K562 (cell line): ENCODE data around the gene DYNLT4. TPM values are rescaled to one million over a fixed set of nuclear protein-coding genes. Genes with fewer than 3 reads are reported as not detected.

Experiments used
- C11orf30 ChIP-seq: fragments of 450-650 bp; IDR thresholded peaks from 2 replicates; pipeline ENCODE4 v1.6.1; 2016; ENCODE audit warnings: low read depth, mild to moderate bottlenecking
- CAMTA2 ChIP-seq: fragments of 250-450 bp; sonication (Bioruptor Pico); conservative IDR thresholded peaks from 2 replicates; pipeline ENCODE4 v1.5.1; 2022
- CUX1 ChIP-seq: fragments of 200-800 bp; sonication (Bioruptor generic); IDR thresholded peaks from 2 replicates; pipeline ENCODE4 v1.6.1; 2016; ENCODE audit warnings: missing genetic modification characterization, missing compliant biosample characterization
- ERF ChIP-seq: fragments of 450-650 bp; formaldehyde crosslinking; IDR thresholded peaks from 2 replicates; pipeline ENCODE4 v1.4.0; 2020; ENCODE audit warnings: mild to moderate bottlenecking, mixed read lengths
- FOXP1 ChIP-seq: sonication (generic); formaldehyde crosslinking; IDR thresholded peaks from 2 replicates; pipeline ENCODE4 v1.8.0; 2022; ENCODE audit warnings: mild to moderate bottlenecking, missing genetic modification reagents
- HBP1 ChIP-seq: fragments of 450-650 bp; formaldehyde crosslinking; IDR thresholded peaks from 2 replicates; pipeline ENCODE4 v1.4.0; 2022; ENCODE audit warnings: missing genetic modification characterization
- ILK ChIP-seq: fragments of 450-650 bp; IDR thresholded peaks from 2 replicates; pipeline ENCODE4 v1.6.1; 2016; ENCODE audit warnings: missing genetic modification characterization, low read depth, mild to moderate bottlenecking, missing compliant biosample characterization, moderate library complexity, borderline replicate concordance
- KDM2B ChIP-seq: fragments of 250-450 bp; sonication (Bioruptor Pico); IDR thresholded peaks from 2 replicates; pipeline ENCODE4 v1.8.0; 2021; ENCODE audit warnings: mild to moderate bottlenecking, moderate library complexity
- NBN ChIP-seq: fragments of 450-650 bp; IDR thresholded peaks from 2 replicates; pipeline ENCODE4 v1.6.1; 2016; ENCODE audit warnings: low read depth, mild to moderate bottlenecking
- PCBP2 ChIP-seq: fragments of 200-400 bp; formaldehyde crosslinking; IDR thresholded peaks from 2 replicates; pipeline ENCODE4 v1.6.1; 2018; ENCODE audit warnings: low read length, low read depth, mild to moderate bottlenecking, moderate library complexity; ENCODE audit not compliant: poor library complexity, severe bottlenecking
- PHB2 ChIP-seq: fragments of 450-650 bp; IDR thresholded peaks from 2 replicates; pipeline ENCODE4 v1.6.1; 2017; ENCODE audit warnings: low read depth
- RAD51 ChIP-seq: fragments of 450-650 bp; IDR thresholded peaks from 2 replicates; pipeline ENCODE4 v1.7.1; 2016; ENCODE audit warnings: low read depth, mild to moderate bottlenecking, borderline replicate concordance
- RBBP5 ChIP-seq: fragments of 200-600 bp; sonication (generic); IDR thresholded peaks from 2 replicates; pipeline ENCODE4 v1.6.1; 2012; ENCODE audit warnings: borderline replicate concordance, mild to moderate bottlenecking, low read length, control low read depth, inconsistent platforms; ENCODE audit not compliant: insufficient read depth, poor library complexity, severe bottlenecking
- STAT6 ChIP-seq: sonication (generic); formaldehyde crosslinking; IDR thresholded peaks from 2 replicates; pipeline ENCODE4 v1.8.1; 2023; ENCODE audit warnings: mild to moderate bottlenecking, missing genetic modification reagents
- YY1 ChIP-seq, 3 experiments: IDR thresholded peaks; 2 replicates each; pipeline ENCODE4 v1.6.1; 2011; ENCODE audit warnings: low read length in 2 of 3, mild to moderate bottlenecking in 2 of 3, moderate library complexity in 2 of 3, borderline replicate concordance in 1 of 3, control low read depth in 1 of 3, low read depth in 1 of 3; ENCODE audit not compliant: insufficient read depth in 3 of 3, insufficient replicate concordance in 2 of 3, control insufficient read depth in 1 of 3, insufficient read length in 1 of 3; ENCODE audit errors: extremely low read depth in 1 of 3
- ZBTB17 ChIP-seq: fragments of 450-650 bp; formaldehyde crosslinking; IDR thresholded peaks from 2 replicates; pipeline ENCODE4 v1.4.0; 2020; ENCODE audit warnings: mild to moderate bottlenecking
- ZNF586 ChIP-seq: fragments of 450-650 bp; formaldehyde crosslinking; conservative IDR thresholded peaks from 2 replicates; pipeline ENCODE4 v1.4.0; 2020; ENCODE audit warnings: mild to moderate bottlenecking, moderate library complexity
- polyA plus RNA-seq, 8 experiments: library from polyadenylated mRNA; depleted of rRNA in 4 of 8; stranded (reverse) in 5 of 8; unstranded in 3 of 8; fragments of >200 nt; fragmentation: Nextera tagmentation in 2 of 8; fragmentation: Illumina TruSeq in 1 of 8; extraction: Ambion mirVana in 2 of 8; extraction: Trizol in 1 of 8; gene quantifications; 2 replicates each; pipeline versions ENCODE4 v1.2.1 to v1.2.3, GENCODE V29; 2011 to 2014; ENCODE audit warnings: inconsistent platforms in 1 of 8, missing spikeins in 1 of 8
- total RNA-seq, 7 experiments: library from RNA; depleted of rRNA in 6 of 7; stranded (reverse); fragments of >200 nt in 6 of 7; fragmentation: Illumina TruSeq in 2 of 7; extraction: Trizol in 2 of 7; gene quantifications; 2 replicates each; pipeline versions ENCODE4 v1.2.1 to v1.2.3, GENCODE V29; 2011 to 2021; ENCODE audit warnings: low replicate concordance in 1 of 7

Gene DYNLT4
- total and polyA plus RNA-seq, 9 of the 15 experiments (the other 6 are each of a cell fraction or from before 2014, with no cell fraction given) = 0.29 to 0.73 TPM; not detected in 7

GRCh38 chr1:44808938-44809917 lies 2.1 kb upstream of the DYNLT4 start (continued):
- TF ChIP-seq FOXP1 (CRISPR knock-in tag) (no peak), CAMTA2 (CRISPR knock-in tag) (0 out of 2 replicates have a peak, but pooled peaks have one; percentile 52), STAT6 (no peak), RBBP5 (no peak), KDM2B (CRISPR knock-in tag) (no peak), CUX1 (CRISPR knock-in tag) (no peak), ZNF586 (CRISPR knock-in tag) (no peak), RAD51 (no peak), NBN (no peak), C11orf30 (peak; percentile 93), ILK (no peak), PHB2 (no peak), PCBP2 (no peak), ERF (CRISPR knock-in tag) (no peak), YY1 (IDR thresholded peaks at IDR 0.05; ENCODE audit: borderline replicate concordance in 1 of 3, control insufficient read depth in 1 of 3, extremely low read depth in 1 of 3, insufficient read depth in 3 of 3, insufficient read length in 1 of 3, insufficient replicate concordance in 2 of 3, low read depth in 1 of 3, low read length in 2 of 3) (peak in 1 of 3 experiments; percentile 25), ZBTB17 (no peak), HBP1 (no peak)
